ENCODE results near the gene SFMBT2.

SFMBT2 gene

GRCh38 chr10:7435674-7436073 is 24.8 kb upstream of the SFMBT2 start:
- H3K9me3 Mint-ChIP-seq: no peaks in the 10 kb centered on the region
- DNase-seq: no peak

GRCh38 chr10:7434378-7434777 is 23.5 kb upstream of the SFMBT2 start:
- no peaks in the 10 kb centered on the region for H3K36me3 Mint-ChIP-seq
- ATAC-seq (replicated peaks) (no peak), DNase-seq (no peak)
- H3K9me3 Mint-ChIP-seq: no peaks in the 10 kb centered on the region
- H3K27me3 Mint-ChIP-seq: peaks cover 8 to 12% of the 10 kb centered on the region in 2 donors
- peaks cover 10 to 17% of the 10 kb centered on the region in 2 donors for H3K4me1 Mint-ChIP-seq
- H3K27ac Mint-ChIP-seq: no peak overlapping the region
- no peak overlapping the region for H3K4me3 Mint-ChIP-seq

More at GRCh38 chr10:7435674-7436073, 24.8 kb upstream of the SFMBT2 start:
- Mint-ChIP-seq H3K4me1 (peaks cover 10 to 17% of the 10 kb centered on the region in 2 donors), H3K36me3 (no peaks in the 10 kb centered on the region), H3K27me3 (peaks cover 16 to 19% of the 10 kb centered on the region in 2 donors), H3K4me3 (no peak overlapping the region), H3K27ac (no peak overlapping the region)
- no peak for ATAC-seq (replicated peaks)

- DNase-seq (no peak), ATAC-seq (replicated peaks) (no peak)
- no peaks in the 10 kb centered on the region for H3K36me3 Mint-ChIP-seq
- H3K4me1 Mint-ChIP-seq: peaks cover 10 to 17% of the 10 kb centered on the region in 2 donors
- H3K27me3 Mint-ChIP-seq: peaks cover 7 to 8% of the 10 kb centered on the region in 2 donors
- no peak overlapping the region for H3K27ac Mint-ChIP-seq
- no peak overlapping the region for H3K4me3 Mint-ChIP-seq
- H3K9me3 Mint-ChIP-seq: no peaks in the 10 kb centered on the region
Observed at GRCh38 chr10:7433861-7434260, 23.0 kb upstream of the SFMBT2 start.

- Mint-ChIP-seq H3K9me3 (no peaks in the 10 kb centered on the region), H3K4me1 (peaks cover 7 to 10% of the 10 kb centered on the region in 2 donors), H3K27ac (no peak overlapping the region), H3K4me3 (no peak overlapping the region), H3K36me3 (no peaks in the 10 kb centered on the region), H3K27me3 (peaks cover 0 to under 1% of the 10 kb centered on the region in 2 donors)
- ATAC-seq (replicated peaks) (no peak), DNase-seq (no peak)
Observed at GRCh38 chr10:7432884-7433726, 22.3 kb upstream of the SFMBT2 start.

GRCh38 chr10:7428673-7429350 is 18.0 kb upstream of the SFMBT2 start:
- H3K36me3 Mint-ChIP-seq: no peaks in the 10 kb centered on the region
- DNase-seq (no peak), ATAC-seq (replicated peaks) (no peak)
- no peak overlapping the region for H3K4me3 Mint-ChIP-seq
- no peak overlapping the region for H3K27ac Mint-ChIP-seq
- H3K27me3 Mint-ChIP-seq: peaks cover 0 to 5% of the 10 kb centered on the region in 2 donors
- H3K9me3 Mint-ChIP-seq: no peaks in the 10 kb centered on the region
- no peaks in the 10 kb centered on the region for H3K4me1 Mint-ChIP-seq

- H3K27me3 Mint-ChIP-seq: peaks cover 0 to 5% of the 10 kb centered on the region in 2 donors
- H3K27ac Mint-ChIP-seq: no peak overlapping the region
- peaks cover 0 to under 1% of the 10 kb centered on the region in 2 donors for H3K4me1 Mint-ChIP-seq
- no peaks in the 10 kb centered on the region for H3K9me3 Mint-ChIP-seq
- no peak for ATAC-seq (replicated peaks)
- no peak overlapping the region for H3K4me3 Mint-ChIP-seq
- no peaks in the 10 kb centered on the region for H3K36me3 Mint-ChIP-seq
- DNase-seq: no peak
Observed at GRCh38 chr10:7426349-7426748, 15.5 kb upstream of the SFMBT2 start.

GRCh38 chr10:7425691-7426090 is 14.9 kb upstream of the SFMBT2 start:
- H3K4me3 Mint-ChIP-seq: no peak overlapping the region
- H3K4me1 Mint-ChIP-seq: peaks cover 6 to 8% of the 10 kb centered on the region in 2 donors
- H3K27ac Mint-ChIP-seq: no peak overlapping the region
- DNase-seq (no peak), ATAC-seq (replicated peaks) (no peak)
- no peaks in the 10 kb centered on the region for H3K9me3 Mint-ChIP-seq
- peaks cover 0 to 5% of the 10 kb centered on the region in 2 donors for H3K27me3 Mint-ChIP-seq
- H3K36me3 Mint-ChIP-seq: no peaks in the 10 kb centered on the region

GRCh38 chr10:7424919-7425318 is 14.1 kb upstream of the SFMBT2 start:
- Mint-ChIP-seq H3K9me3 (no peaks in the 10 kb centered on the region), H3K4me3 (no peak overlapping the region), H3K27ac (no peak overlapping the region)

GRCh38 chr10:7424315-7424714 is 13.5 kb upstream of the SFMBT2 start:
- ATAC-seq (replicated peaks) (peak in 1 of 2 donors; percentile 34), DNase-seq (no peak)
- no peak overlapping the region for H3K4me3 Mint-ChIP-seq
- no peak overlapping the region for H3K27ac Mint-ChIP-seq
- peaks cover 9 to 12% of the 10 kb centered on the region in 2 donors for H3K4me1 Mint-ChIP-seq
- no peaks in the 10 kb centered on the region for H3K36me3 Mint-ChIP-seq
- H3K27me3 Mint-ChIP-seq: peaks cover 0 to 5% of the 10 kb centered on the region in 2 donors
- no peaks in the 10 kb centered on the region for H3K9me3 Mint-ChIP-seq

More at GRCh38 chr10:7424919-7425318, 14.1 kb upstream of the SFMBT2 start:
- Mint-ChIP-seq H3K36me3 (no peaks in the 10 kb centered on the region), H3K4me1 (peaks cover 7 to 12% of the 10 kb centered on the region in 2 donors), H3K27me3 (peaks cover 0 to 5% of the 10 kb centered on the region in 2 donors)
- ATAC-seq (replicated peaks) (no peak), DNase-seq (no peak)

GRCh38 chr10:7423521-7423920 is 12.7 kb upstream of the SFMBT2 start:
- H3K4me1 Mint-ChIP-seq: peaks cover 9 to 12% of the 10 kb centered on the region in 2 donors
- DNase-seq: no peak
- no peak for ATAC-seq (replicated peaks)
- no peak overlapping the region for H3K4me3 Mint-ChIP-seq
- H3K36me3 Mint-ChIP-seq: no peaks in the 10 kb centered on the region
- no peaks in the 10 kb centered on the region for H3K9me3 Mint-ChIP-seq
- H3K27me3 Mint-ChIP-seq: peaks cover 4 to 5% of the 10 kb centered on the region in 2 donors
- no peak overlapping the region for H3K27ac Mint-ChIP-seq

- no peaks in the 10 kb centered on the region for H3K9me3 Mint-ChIP-seq
- DNase-seq (no peak), ATAC-seq (replicated peaks) (no peak)
- peaks cover 4 to 5% of the 10 kb centered on the region in 2 donors for H3K27me3 Mint-ChIP-seq
- H3K36me3 Mint-ChIP-seq: no peaks in the 10 kb centered on the region
- H3K4me1 Mint-ChIP-seq: peaks cover 14 to 22% of the 10 kb centered on the region in 2 donors
- no peak overlapping the region for H3K27ac Mint-ChIP-seq
- no peak overlapping the region for H3K4me3 Mint-ChIP-seq
Observed at GRCh38 chr10:7421526-7421925, 10.7 kb upstream of the SFMBT2 start.

GRCh38 chr10:7419998-7420397 is 9.2 kb upstream of the SFMBT2 start:
- peaks cover 4 to 5% of the 10 kb centered on the region in 2 donors for H3K27me3 Mint-ChIP-seq
- no peaks in the 10 kb centered on the region for H3K9me3 Mint-ChIP-seq
- no peak for ATAC-seq (replicated peaks)
- H3K4me3 Mint-ChIP-seq: no peak overlapping the region
- H3K36me3 Mint-ChIP-seq: no peaks in the 10 kb centered on the region
- H3K4me1 Mint-ChIP-seq: peaks cover 14 to 22% of the 10 kb centered on the region in 2 donors
- no peak for DNase-seq
- no peak overlapping the region for H3K27ac Mint-ChIP-seq

GRCh38 chr10:7417807-7418206 is 7.0 kb upstream of the SFMBT2 start:
- peaks cover 14 to 24% of the 10 kb centered on the region in 2 donors for H3K4me1 Mint-ChIP-seq
- ATAC-seq (replicated peaks): no peak
- no peak overlapping the region for H3K27ac Mint-ChIP-seq
- H3K4me3 Mint-ChIP-seq: no peak overlapping the region
- no peaks in the 10 kb centered on the region for H3K9me3 Mint-ChIP-seq
- H3K36me3 Mint-ChIP-seq: no peaks in the 10 kb centered on the region
- no peak for DNase-seq
- peaks cover 7 to 9% of the 10 kb centered on the region in 2 donors for H3K27me3 Mint-ChIP-seq

- Mint-ChIP-seq H3K9me3 (no peaks in the 10 kb centered on the region), H3K27me3 (peaks cover 10 to 16% of the 10 kb centered on the region in 2 donors), H3K36me3 (no peaks in the 10 kb centered on the region), H3K27ac (no peak overlapping the region), H3K4me1 (peaks cover 17 to 30% of the 10 kb centered on the region in 2 donors), H3K4me3 (no peak overlapping the region)
- peak in 1 of 2 donors; percentile 39 for ATAC-seq (replicated peaks)
- DNase-seq: no peak
Observed at GRCh38 chr10:7417103-7417623, 6.3 kb upstream of the SFMBT2 start.

Data from stimulated activated naive B cell treated with anti-CD40 and anti-IgM and Interleukin-4, amounts not matched to agents 10 μg/mL and 1 μg/mL and 100 μg/mL, for 72 hours (primary cell).